ENCODE results near the gene C5orf63. TPM values are rescaled to one million over a fixed set of nuclear protein-coding genes. Genes with fewer than 3 reads are reported as not detected.

C5orf63 gene
- total RNA-seq, 4 donors from 2014 or later: 2.1 to 3.6 (median 3.3) TPM

- intact Hi-C loops (cut with DNase I; ENCODE audit: low total_unique reads) (loop anchor here (5.0 kb wide), 2 partner anchors 107 to 167 kb away; no protein-coding TSS in a partner anchor), in situ Hi-C loops (cut with MboI; ENCODE audit: low sequenced_read_pairs in 4 of 4) (loop anchor here in 1 of 4 donors (25.0 kb wide), 1 partner anchor 167 kb away; no protein-coding TSS in a partner anchor)
- Histone ChIP-seq H3K27me3 (no peaks in the 10 kb centered on the region), H3K4me3 (peak overlapping the region; percentile 80 to 95 (median 94)), H3K36me3 (no peaks in the 10 kb centered on the region), H3K4me1 (peaks cover 11 to 36% of the 10 kb centered on the region in 2 donors), H3K9me3 (no peaks in the 10 kb centered on the region), H3K27ac (peak overlapping the region in 2 of 4 donors; percentile 92 to 95)
- ATAC-seq: no peak
- DNase-seq: no peak
- TF ChIP-seq POLR2A (IDR thresholded peaks at IDR 0.05) (no peak), CTCF (IDR thresholded peaks at IDR 0.05 in 4 of 5, conservative IDR thresholded peaks at IDR 0.05 in 1 of 5) (no peak)
These were observed 44.4 kb downstream of the C5orf63 start for GRCh38 chr5:127028822-127029457.

GRCh38 chr5:127027539-127027938 lies 45.8 kb downstream of the C5orf63 start:
- intact Hi-C loops (cut with DNase I; ENCODE audit: low total_unique reads) (loop anchor here (5.0 kb wide), 2 partner anchors 105 to 165 kb away; no protein-coding TSS in a partner anchor), in situ Hi-C loops (cut with MboI; ENCODE audit: low sequenced_read_pairs in 4 of 4) (loop anchor here in 1 of 4 donors (25.0 kb wide), 1 partner anchor 165 kb away; no protein-coding TSS in a partner anchor)
- peak overlapping the region in 1 of 4 donors; percentile 10 for H3K27ac ChIP-seq
- H3K4me1 ChIP-seq: peaks cover 11 to 36% of the 10 kb centered on the region in 2 donors
- ATAC-seq (no peak), DNase-seq (no peak)
- no peak for TF ChIP-seq CTCF (IDR thresholded peaks at IDR 0.05 in 4 of 5, conservative IDR thresholded peaks at IDR 0.05 in 1 of 5)
- TF ChIP-seq POLR2A (IDR thresholded peaks at IDR 0.05): no peak
- no peak overlapping the region for H3K4me3 ChIP-seq
- H3K36me3 ChIP-seq: no peaks in the 10 kb centered on the region
- H3K27me3 ChIP-seq: no peaks in the 10 kb centered on the region
- no peaks in the 10 kb centered on the region for H3K9me3 ChIP-seq

GRCh38 chr5:127026166-127026565 lies 47.1 kb downstream of the C5orf63 start:
- TF ChIP-seq CTCF (IDR thresholded peaks at IDR 0.05 in 4 of 5, conservative IDR thresholded peaks at IDR 0.05 in 1 of 5): no peak
- TF ChIP-seq POLR2A (IDR thresholded peaks at IDR 0.05): no peak
- no peak for DNase-seq
- peaks cover 11 to 31% of the 10 kb centered on the region in 2 donors for H3K4me1 ChIP-seq
- no peak overlapping the region for H3K4me3 ChIP-seq
- no peaks in the 10 kb centered on the region for H3K27me3 ChIP-seq
- ATAC-seq: no peak
- in situ Hi-C loops (cut with MboI; ENCODE audit: low sequenced_read_pairs in 4 of 4): loop anchor here in 1 of 4 donors (25.0 kb wide), 1 partner anchor 164 kb away; no protein-coding TSS in a partner anchor
- H3K36me3 ChIP-seq: no peaks in the 10 kb centered on the region
- intact Hi-C loops (cut with DNase I; ENCODE audit: low total_unique reads): loop anchor here (5.0 kb wide), 2 partner anchors 104 to 164 kb away; no protein-coding TSS in a partner anchor
- peak overlapping the region in 2 of 4 donors; percentile 10 to 46 for H3K27ac ChIP-seq
- H3K9me3 ChIP-seq: no peaks in the 10 kb centered on the region

GRCh38 chr5:127025467-127025866 lies 47.8 kb downstream of the C5orf63 start:
- Histone ChIP-seq H3K27me3 (no peaks in the 10 kb centered on the region), H3K4me1 (peaks cover 11 to 28% of the 10 kb centered on the region in 2 donors), H3K9me3 (no peaks in the 10 kb centered on the region), H3K36me3 (no peaks in the 10 kb centered on the region), H3K4me3 (no peak overlapping the region), H3K27ac (peak overlapping the region in 2 of 4 donors; percentile 10 to 46)
- intact Hi-C loops (cut with DNase I; ENCODE audit: low total_unique reads): loop anchor here (5.0 kb wide), 2 partner anchors 103 to 163 kb away; no protein-coding TSS in a partner anchor
- in situ Hi-C loops (cut with MboI; ENCODE audit: low sequenced_read_pairs in 4 of 4): loop anchor here in 1 of 4 donors (25.0 kb wide), 1 partner anchor 163 kb away; no protein-coding TSS in a partner anchor
- ATAC-seq: no peak
- no peak for TF ChIP-seq POLR2A (IDR thresholded peaks at IDR 0.05)
- no peak for TF ChIP-seq CTCF (IDR thresholded peaks at IDR 0.05 in 4 of 5, conservative IDR thresholded peaks at IDR 0.05 in 1 of 5)
- no peak for DNase-seq

Data from gastrocnemius medialis (tissue), 4 donors.